Fibroblast of skin of back (primary cell): ENCODE results near the gene KRTAP22-1. TPM values are rescaled to one million over a fixed set of nuclear protein-coding genes. Genes with fewer than 3 reads are reported as not detected.

ENCODE experiments used
- DNase-seq: peaks from one replicate; pipeline ENCODE4 v3.0.0-alpha.2; 2013
- polyA plus RNA-seq, 2 experiments: library from polyadenylated mRNA; unstranded; fragments of 120-200 nt; gene quantifications; one replicate each; pipeline ENCODE4 v1.2.1, GENCODE V29; 2013; ENCODE audit not compliant: insufficient read length in 2 of 2

Gene KRTAP22-1
- polyA plus RNA-seq (2013, experiment 1 of 2; ENCODE audit: insufficient read length), result not detected
- not detected for polyA plus RNA-seq (2013, experiment 2 of 2; ENCODE audit: insufficient read length)

GRCh38 chr21:30600787-30601186 is at the start of gene KRTAP22-1:
KRTAP22-1 (plus strand) TSS chr21:30601087.
- DNase-seq, result no peak

- DNase-seq, result no peak
Observed at GRCh38 chr21:30552782-30553181, 48.1 kb upstream of the KRTAP22-1 start.

GRCh38 chr21:30555095-30555494 is 45.8 kb upstream of the KRTAP22-1 start:
- DNase-seq, result no peak

DNA sequence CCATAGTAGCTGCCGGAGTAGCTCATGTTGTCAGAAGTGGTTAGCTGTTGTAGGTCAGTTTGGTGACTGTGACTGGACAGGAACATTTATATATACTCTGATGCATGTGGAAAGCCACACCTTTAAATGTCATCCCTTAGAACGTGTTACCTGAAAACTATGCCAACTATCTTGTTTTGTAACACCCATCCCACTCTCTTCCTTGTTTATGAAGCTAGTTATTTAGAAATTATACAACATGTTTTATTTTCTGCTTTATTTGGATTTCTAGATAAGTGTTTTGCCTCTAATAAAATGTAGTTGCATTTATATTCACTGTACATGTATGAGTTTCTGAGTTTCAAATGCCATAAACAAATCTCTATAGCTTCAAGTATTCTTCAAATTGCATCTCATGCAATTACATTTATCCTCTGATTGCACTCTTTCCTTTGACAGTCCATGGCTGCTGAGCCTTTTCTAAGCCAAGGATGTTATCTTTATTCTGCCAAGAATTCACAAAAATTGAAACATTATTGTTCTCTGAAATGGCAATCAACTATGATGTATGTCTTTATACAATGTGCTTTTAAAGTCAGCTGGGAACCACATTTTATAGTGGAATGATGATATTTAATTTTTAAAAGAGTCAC is 39.5 kb upstream of the KRTAP22-1 start, which contains the start of gene KRTAP19-7:
TSS of gene KRTAP19-7 (minus strand) at position 51 of the 632 bp plus-strand sequence. CDS start at position 26, 25 bp downstream.
- no peak for DNase-seq

DNA sequence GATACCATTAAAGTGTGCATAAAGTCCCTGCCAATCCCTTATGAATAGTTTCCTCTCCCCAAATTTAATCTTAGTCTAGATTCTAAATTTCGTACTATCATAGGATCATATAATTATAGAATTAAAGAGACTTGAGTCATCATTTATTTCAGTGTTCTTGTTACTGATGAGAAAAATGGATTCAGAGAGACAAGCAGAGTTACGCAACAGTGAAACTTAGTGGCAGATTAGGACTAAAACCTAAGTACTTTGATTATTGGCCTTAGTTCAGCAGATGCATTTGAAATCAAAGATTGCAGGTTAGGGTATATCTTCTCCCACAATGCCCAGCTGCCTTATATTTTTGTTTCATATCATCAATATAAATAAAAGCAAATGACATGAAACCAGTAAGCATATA is 38.9 kb upstream of the KRTAP22-1 start:
- no peak for DNase-seq

- no peak for DNase-seq
Observed at GRCh38 chr21:30563072-30563471, 37.8 kb upstream of the KRTAP22-1 start.

- no peak for DNase-seq
Observed at GRCh38 chr21:30563630-30564029, 37.3 kb upstream of the KRTAP22-1 start.

- DNase-seq, result no peak
Observed at GRCh38 chr21:30567617-30568016, 33.3 kb upstream of the KRTAP22-1 start.

DNA sequence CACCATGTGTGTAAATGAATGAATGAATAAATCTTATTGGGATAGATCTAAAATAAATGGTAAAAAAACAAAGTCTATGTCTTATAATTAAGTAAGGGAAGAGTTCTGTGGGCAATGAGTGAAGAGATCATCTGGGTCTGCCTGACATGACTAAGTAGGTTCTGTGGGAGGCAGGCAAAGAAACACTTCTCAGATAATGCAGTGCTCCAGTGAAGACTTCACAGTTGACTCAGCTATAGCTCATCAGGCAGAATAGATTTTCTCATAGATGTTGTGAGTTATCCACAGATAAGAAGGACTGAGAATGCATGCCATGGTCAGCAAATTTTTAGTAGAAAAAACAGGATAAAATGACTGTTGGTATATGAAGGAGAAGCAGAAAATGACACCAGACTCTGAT is 23.1 kb upstream of the KRTAP22-1 start:
- peak; percentile 5 for DNase-seq

DNA sequence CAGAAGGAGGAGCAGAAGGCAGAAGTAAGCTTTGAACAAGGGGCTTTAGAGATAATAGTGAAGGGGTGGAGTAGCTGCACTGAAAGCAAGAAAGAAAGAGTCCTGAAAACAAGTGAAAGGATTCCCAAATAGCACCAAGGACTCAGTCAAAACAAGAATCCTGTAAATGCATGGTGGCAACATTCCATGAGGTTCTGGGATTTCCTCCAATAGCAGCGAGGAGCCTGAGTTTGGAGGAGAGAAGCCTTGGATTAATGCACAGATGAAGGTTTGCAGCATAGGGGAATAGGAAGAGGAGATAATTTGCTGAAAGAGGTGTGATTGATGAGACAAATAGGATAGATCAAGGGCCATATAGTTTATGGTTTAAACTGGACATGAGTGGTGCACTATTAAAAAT is 21.5 kb upstream of the KRTAP22-1 start:
- DNase-seq, result no peak

- DNase-seq, result no peak
Observed at GRCh38 chr21:30580132-30580531, 20.8 kb upstream of the KRTAP22-1 start.

DNA sequence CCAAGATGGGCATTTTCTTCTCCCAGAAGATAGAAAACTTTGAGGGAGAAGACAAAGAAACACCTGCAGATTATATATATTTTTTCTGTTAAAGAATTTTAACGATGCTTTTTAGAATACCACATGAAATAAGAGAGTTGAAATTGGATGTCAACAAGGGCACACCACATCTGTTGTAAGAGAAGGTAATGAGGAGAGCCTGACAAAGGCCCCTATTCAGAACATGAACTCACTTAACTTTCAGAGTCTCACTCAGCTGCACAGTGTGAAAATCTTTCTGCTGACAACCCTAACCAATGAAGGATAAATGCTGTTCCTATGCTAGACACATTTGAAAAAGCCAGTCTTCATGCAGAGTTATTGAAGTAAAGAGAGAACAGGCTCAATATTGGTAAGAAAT is 18.0 kb upstream of the KRTAP22-1 start:
- no peak for DNase-seq

DNA sequence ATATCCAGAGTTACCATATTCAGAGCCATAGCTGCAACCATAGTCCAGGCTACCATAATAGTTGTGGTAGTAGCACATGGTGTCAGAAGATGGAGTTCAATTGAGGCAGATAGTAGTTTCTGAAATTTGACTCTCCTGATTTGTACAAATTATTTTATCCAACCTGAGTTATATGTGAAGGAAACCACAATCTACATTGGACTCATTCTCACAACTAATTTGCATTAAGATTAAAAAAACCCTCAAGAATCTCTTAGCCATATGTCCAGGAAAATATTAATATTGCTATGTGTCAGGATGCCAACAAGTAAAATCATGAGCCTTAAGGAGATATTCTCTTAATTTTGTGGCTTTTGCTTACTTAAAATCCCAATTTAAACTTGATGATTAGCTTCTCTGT is 10.6 kb upstream of the KRTAP22-1 start, which contains the start of gene KRTAP22-2:
TSS of gene KRTAP22-2 (minus strand) at position 101 of the 400 bp plus-strand sequence.
- DNase-seq, result no peak

DNA sequence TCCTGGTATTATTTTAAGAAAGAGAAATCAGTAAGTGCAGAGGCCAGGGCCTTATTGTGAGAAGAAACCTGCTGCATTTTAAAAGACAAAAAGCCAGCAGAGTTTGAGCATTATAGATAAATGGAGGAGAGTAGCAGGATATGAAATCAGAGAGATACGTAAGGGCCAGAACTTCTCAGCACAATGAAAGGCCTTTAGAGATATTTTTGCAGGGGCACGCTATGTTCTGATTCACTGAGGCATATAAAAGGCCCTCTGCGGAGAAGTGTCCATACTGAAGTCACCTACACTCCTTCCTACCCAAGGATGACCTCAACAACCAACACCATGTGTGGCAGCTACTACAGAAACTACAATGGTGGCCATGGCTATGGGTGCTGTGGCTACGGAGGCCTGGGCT is 8.7 kb upstream of the KRTAP22-1 start, which contains the start of gene KRTAP6-3:
TSS of gene KRTAP6-3 (plus strand) at position 301 of the 400 bp plus-strand sequence. CDS start at position 307, 6 bp downstream.
- DNase-seq, result no peak

GRCh38 chr21:30598802-30599201 is 2.1 kb upstream of the KRTAP22-1 start, which contains the start of gene KRTAP6-2:
KRTAP6-2 (minus strand) TSS chr21:30598902; CDS start chr21:30598874, 28 bp downstream.
- no peak for DNase-seq

DNA sequence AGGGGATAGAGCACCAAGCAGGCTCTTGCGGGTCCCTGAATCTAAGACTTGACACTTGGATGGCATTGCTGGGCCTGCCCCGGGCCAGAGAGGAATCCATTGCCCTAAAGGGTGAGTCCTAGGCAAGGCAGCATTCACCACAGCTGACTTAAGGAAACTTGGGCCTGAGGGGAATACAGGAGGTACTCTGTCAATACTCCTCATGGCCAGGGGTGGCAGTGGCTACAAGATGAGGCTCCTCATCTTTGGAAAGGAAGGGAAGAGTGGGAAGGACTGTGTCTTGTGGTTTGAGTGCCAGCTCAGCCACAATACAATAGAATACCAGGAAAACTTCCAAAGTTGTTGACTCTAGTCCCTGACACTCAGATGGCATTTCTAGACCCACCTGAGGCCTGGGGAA is 5.1 kb downstream of the KRTAP22-1 start:
- DNase-seq, result no peak

GRCh38 chr21:30612132-30612531 is 11.2 kb downstream of the KRTAP22-1 start:
- DNase-seq, result no peak

- DNase-seq, result no peak
Observed at GRCh38 chr21:30613836-30614235, 12.9 kb downstream of the KRTAP22-1 start, which contains the start of gene KRTAP6-1. KRTAP6-1 (minus strand) TSS chr21:30613930; CDS start chr21:30613904, 26 bp downstream.

DNA sequence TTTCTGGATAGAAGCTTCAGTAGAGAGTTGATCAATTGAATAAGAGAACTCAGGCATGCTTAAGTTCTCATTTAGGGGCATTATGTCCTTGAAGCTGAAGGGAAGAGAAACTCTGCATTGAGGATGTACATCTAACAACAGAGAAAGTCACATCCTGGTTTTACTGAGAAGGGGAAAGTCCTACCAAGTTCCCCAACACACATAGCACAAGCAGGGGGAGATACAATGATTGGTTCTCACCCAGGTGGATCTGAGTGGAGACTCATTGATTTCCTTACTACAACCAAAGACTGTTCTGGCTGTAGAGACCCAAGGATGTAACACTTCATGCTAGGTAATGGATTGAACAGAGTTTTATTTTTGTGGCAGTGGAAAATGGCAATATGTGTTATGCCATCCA is 14.3 kb downstream of the KRTAP22-1 start:
- DNase-seq, result no peak

DNA sequence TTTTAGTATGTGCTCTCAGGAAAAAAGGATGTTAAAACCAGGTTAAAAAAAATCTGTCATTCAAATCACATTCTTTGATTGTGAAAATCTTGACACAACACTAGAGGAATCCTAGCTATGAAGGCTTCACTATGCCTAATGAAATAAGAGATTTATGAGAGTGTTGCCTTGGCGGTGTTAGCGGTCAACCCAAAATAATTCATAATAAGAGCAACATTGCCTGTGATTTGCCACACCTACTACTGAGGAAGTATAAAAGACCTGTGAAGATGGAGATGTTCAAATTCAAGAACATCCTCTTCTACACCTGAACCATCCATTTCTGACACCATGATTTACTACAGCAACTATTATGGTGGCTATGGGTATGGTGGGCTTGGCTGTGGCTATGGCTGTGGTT is 15.2 kb downstream of the KRTAP22-1 start, which contains the start of gene KRTAP20-1:
TSS of gene KRTAP20-1 (plus strand) at position 301 of the 400 bp plus-strand sequence. CDS start at position 331, 30 bp downstream.
- DNase-seq, result no peak

- DNase-seq, result no peak
Observed at GRCh38 chr21:30620080-30620479, 19.2 kb downstream of the KRTAP22-1 start.

GRCh38 chr21:30620522-30620921 is 19.6 kb downstream of the KRTAP22-1 start, which contains the start of gene KRTAP20-4:
KRTAP20-4 (plus strand) TSS chr21:30620627.
- DNase-seq, result no peak

GRCh38 chr21:30623362-30623761 is 22.5 kb downstream of the KRTAP22-1 start:
- no peak for DNase-seq
